Fibroblast of lung (primary cell): Measurements from ENCODE around the gene TSHZ2. TPM values are rescaled to one million over a fixed set of nuclear protein-coding genes. Genes with fewer than 3 reads are reported as not detected.
A peak's percentile ranks its signal among the peaks of the same experiment; 100 is the strongest.

Experiments used
- DNase-seq, 2 donors: peaks; one replicate each; pipeline versions ENCODE4 v3.0.0 to v3.0.0-alpha.2; 2010; ENCODE audit warnings: low read depth in 2 of 2
- H2AFZ ChIP-seq: 2 replicates; pipeline ENCODE4 v1.5.1; 2012; ENCODE audit warnings: low read length, control low read depth, inconsistent platforms
- H3K27ac ChIP-seq: 2 replicates; pipeline ENCODE4 v1.5.1; 2011; ENCODE audit warnings: low read length, control low read depth; ENCODE audit not compliant: insufficient read depth
- H3K27me3 ChIP-seq: 2 replicates; pipeline ENCODE4 v1.5.1; 2011; ENCODE audit warnings: mild to moderate bottlenecking, low read length; ENCODE audit not compliant: control insufficient read depth, insufficient read depth
- H3K36me3 ChIP-seq: 2 replicates; pipeline ENCODE4 v1.5.1; 2011; ENCODE audit warnings: low read length; ENCODE audit not compliant: control insufficient read depth, insufficient read depth
- H3K4me1 ChIP-seq: 2 replicates; pipeline ENCODE4 v1.5.1; 2011; ENCODE audit warnings: low read length; ENCODE audit not compliant: control insufficient read depth, insufficient read depth; ENCODE audit errors: extremely low read depth
- H3K4me2 ChIP-seq: 2 replicates; pipeline ENCODE4 v1.5.1; 2011; ENCODE audit warnings: low read length, control low read depth; ENCODE audit not compliant: insufficient read depth; ENCODE audit errors: extremely low read depth
- H3K4me3 ChIP-seq, 4 experiments: fragments of 200-600 bp in 1 of 4; sonication (generic) in 1 of 4; replicated peaks in 1 of 4; 2 replicates each; pipeline ENCODE4 v1.5.1; 2011 to 2016; ENCODE audit warnings: low read length in 4 of 4, low read depth in 3 of 4, mild to moderate bottlenecking in 3 of 4, control low read depth in 2 of 4, inconsistent platforms in 1 of 4, mixed read lengths in 1 of 4; ENCODE audit not compliant: insufficient read depth in 1 of 4; ENCODE audit errors: control extremely low read depth in 1 of 4
- H3K79me2 ChIP-seq: 2 replicates; pipeline ENCODE4 v1.5.1; 2012; ENCODE audit warnings: mild to moderate bottlenecking, low read length, inconsistent platforms; ENCODE audit not compliant: control insufficient read depth, insufficient read depth
- H3K9ac ChIP-seq: 2 replicates; pipeline ENCODE4 v1.5.1; 2011; ENCODE audit warnings: mild to moderate bottlenecking, low read length, control low read depth; ENCODE audit not compliant: insufficient read depth
- H3K9me3 ChIP-seq: 2 replicates; pipeline ENCODE4 v1.5.1; 2012; ENCODE audit warnings: low read depth, low read length; ENCODE audit not compliant: control insufficient read depth, insufficient read depth
- H4K20me1 ChIP-seq: 2 replicates; pipeline ENCODE4 v1.5.1; 2011; ENCODE audit warnings: low read length; ENCODE audit not compliant: control insufficient read depth, insufficient read depth; ENCODE audit errors: extremely low read depth
- EZH2 ChIP-seq: IDR thresholded peaks from 2 replicates; pipeline ENCODE4 v1.5.1; 2012; ENCODE audit warnings: low read length, control low read depth, mild to moderate bottlenecking; ENCODE audit errors: missing control alignments
- polyA plus RNA-seq, 2 donors: library from polyadenylated mRNA; depleted of rRNA in 1 of 2; stranded (reverse) in 1 of 2; unstranded in 1 of 2; fragments of >200 nt; gene quantifications; 2 replicates each; pipeline ENCODE4 v1.2.1, GENCODE V29; 2011 to 2012; ENCODE audit warnings: missing spikeins in 1 of 2
- total RNA-seq: library from RNA; depleted of rRNA; stranded (reverse); fragments of >200 nt; gene quantifications from 2 replicates; pipeline ENCODE4 v1.2.1, GENCODE V29; 2014
- TF ChIP-seq, protein P1 (sequence below), 2 donors: IDR thresholded peaks in 1 of 2; conservative IDR thresholded peaks in 1 of 2; 1 replicate in 1 of 2; 2 replicates in 1 of 2; pipeline ENCODE4 v1.5.1; 2011 to 2012; ENCODE audit warnings: low read length in 2 of 2, control low read depth in 1 of 2, inconsistent platforms in 1 of 2, low read depth in 1 of 2, mild to moderate bottlenecking in 1 of 2

TSHZ2 gene
- total and polyA plus RNA-seq, 2 donors (not counting 1 experiment from before 2014, with no cell fraction given), result 0.15 to 2.6 TPM

DNA sequence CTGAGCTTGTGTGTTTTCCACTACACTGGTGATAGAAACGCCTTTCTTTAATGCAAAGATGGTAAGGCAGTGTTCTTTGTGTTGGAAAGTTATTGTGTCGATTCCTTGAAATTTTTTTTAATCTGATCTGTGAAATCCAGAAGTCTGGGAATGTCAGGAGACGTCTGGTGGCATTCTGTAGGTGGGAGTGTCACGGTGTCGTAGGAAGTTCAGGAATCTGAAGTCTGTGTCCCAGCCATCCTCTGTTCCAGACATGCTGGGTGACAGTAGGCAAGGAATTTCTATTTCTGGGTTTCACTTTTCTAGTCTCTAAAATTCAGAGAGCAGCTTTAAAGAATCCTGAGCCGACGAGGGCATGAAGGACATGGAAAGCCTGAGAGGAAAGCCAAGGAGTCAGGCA is 397.7 kb downstream of the TSHZ2 start:
- no peak overlapping the region for H3K9ac ChIP-seq

GRCh38 chr20:53370345-53370961 is 398.3 kb downstream of the TSHZ2 start:
- Histone ChIP-seq H2AFZ (no peak overlapping the region), H3K27ac (no peak overlapping the region), H3K4me2 (no peak overlapping the region), H3K79me2 (no peaks in the 10 kb centered on the region), H3K36me3 (no peaks in the 10 kb centered on the region), H3K4me1 (no peaks in the 10 kb centered on the region), H3K27me3 (no peaks in the 10 kb centered on the region), H3K9me3 (no peaks in the 10 kb centered on the region), H4K20me1 (no peaks in the 10 kb centered on the region), H3K9ac (no peak overlapping the region), H3K4me3 (no peak overlapping the region)
- DNase-seq, result no peak
- no peak for TF ChIP-seq EZH2
- TF ChIP-seq, protein P1, sequence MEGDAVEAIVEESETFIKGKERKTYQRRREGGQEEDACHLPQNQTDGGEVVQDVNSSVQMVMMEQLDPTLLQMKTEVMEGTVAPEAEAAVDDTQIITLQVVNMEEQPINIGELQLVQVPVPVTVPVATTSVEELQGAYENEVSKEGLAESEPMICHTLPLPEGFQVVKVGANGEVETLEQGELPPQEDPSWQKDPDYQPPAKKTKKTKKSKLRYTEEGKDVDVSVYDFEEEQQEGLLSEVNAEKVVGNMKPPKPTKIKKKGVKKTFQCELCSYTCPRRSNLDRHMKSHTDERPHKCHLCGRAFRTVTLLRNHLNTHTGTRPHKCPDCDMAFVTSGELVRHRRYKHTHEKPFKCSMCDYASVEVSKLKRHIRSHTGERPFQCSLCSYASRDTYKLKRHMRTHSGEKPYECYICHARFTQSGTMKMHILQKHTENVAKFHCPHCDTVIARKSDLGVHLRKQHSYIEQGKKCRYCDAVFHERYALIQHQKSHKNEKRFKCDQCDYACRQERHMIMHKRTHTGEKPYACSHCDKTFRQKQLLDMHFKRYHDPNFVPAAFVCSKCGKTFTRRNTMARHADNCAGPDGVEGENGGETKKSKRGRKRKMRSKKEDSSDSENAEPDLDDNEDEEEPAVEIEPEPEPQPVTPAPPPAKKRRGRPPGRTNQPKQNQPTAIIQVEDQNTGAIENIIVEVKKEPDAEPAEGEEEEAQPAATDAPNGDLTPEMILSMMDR (conservative IDR thresholded peaks at IDR 0.05 in 1 of 2, IDR thresholded peaks at IDR 0.05 in 1 of 2; ENCODE audit: low read depth in 1 of 2, low read length in 2 of 2), result no peak

More for the DNA sequence above, 397.7 kb downstream of the TSHZ2 start:
- Histone ChIP-seq H2AFZ (no peak overlapping the region), H3K9me3 (no peaks in the 10 kb centered on the region), H3K79me2 (no peaks in the 10 kb centered on the region), H3K27me3 (no peaks in the 10 kb centered on the region), H3K4me2 (no peak overlapping the region), H3K4me1 (no peaks in the 10 kb centered on the region), H3K27ac (no peak overlapping the region), H4K20me1 (no peaks in the 10 kb centered on the region), H3K36me3 (no peaks in the 10 kb centered on the region), H3K4me3 (no peak overlapping the region)
- no peak for DNase-seq
- no peak for TF ChIP-seq EZH2
- TF ChIP-seq, protein P1 (conservative IDR thresholded peaks at IDR 0.05 in 1 of 2, IDR thresholded peaks at IDR 0.05 in 1 of 2; ENCODE audit: low read depth in 1 of 2, low read length in 2 of 2), result no peak

DNA sequence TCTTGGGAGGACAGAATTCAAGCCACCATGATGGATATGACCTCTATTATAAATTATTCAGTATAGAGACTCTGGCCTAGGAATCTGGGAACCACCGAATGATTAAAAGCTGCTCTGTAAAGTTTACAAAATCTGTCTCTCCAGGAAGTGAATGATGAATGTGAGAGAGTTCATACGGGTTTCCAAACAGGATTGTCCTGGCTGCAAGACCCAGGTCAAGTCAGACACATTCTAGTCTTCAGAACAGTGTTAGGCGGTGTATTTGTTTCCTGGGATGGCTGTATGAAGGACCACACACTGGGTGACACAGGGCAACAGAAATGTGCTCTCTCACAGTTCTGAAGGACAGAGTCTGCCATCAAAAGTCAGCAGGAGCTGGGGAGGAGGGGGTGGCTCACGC is 399.1 kb downstream of the TSHZ2 start:
- no peak overlapping the region for H3K4me3 ChIP-seq
- no peaks in the 10 kb centered on the region for H3K36me3 ChIP-seq
- no peak overlapping the region for H3K9ac ChIP-seq
- H3K27ac ChIP-seq, result no peak overlapping the region
- TF ChIP-seq, protein P1 (conservative IDR thresholded peaks at IDR 0.05 in 1 of 2, IDR thresholded peaks at IDR 0.05 in 1 of 2; ENCODE audit: low read depth in 1 of 2, low read length in 2 of 2), result no peak
- TF ChIP-seq EZH2, result no peak
- no peak overlapping the region for H2AFZ ChIP-seq
- H3K9me3 ChIP-seq, result no peaks in the 10 kb centered on the region
- no peaks in the 10 kb centered on the region for H3K79me2 ChIP-seq
- H3K27me3 ChIP-seq, result no peaks in the 10 kb centered on the region
- H3K4me2 ChIP-seq, result no peak overlapping the region
- H4K20me1 ChIP-seq, result no peaks in the 10 kb centered on the region
- no peaks in the 10 kb centered on the region for H3K4me1 ChIP-seq
- peak in 1 of 2 donors; percentile 6 for DNase-seq
